ENCODE results near the gene SEC23A. TPM values are rescaled to one million over a fixed set of nuclear protein-coding genes. Genes with fewer than 3 reads are reported as not detected.

SEC23A gene
- total and polyA plus RNA-seq, 2 donors (not counting 1 experiment from before 2014, with no cell fraction given): 13.2 to 52.3 TPM

DNA sequence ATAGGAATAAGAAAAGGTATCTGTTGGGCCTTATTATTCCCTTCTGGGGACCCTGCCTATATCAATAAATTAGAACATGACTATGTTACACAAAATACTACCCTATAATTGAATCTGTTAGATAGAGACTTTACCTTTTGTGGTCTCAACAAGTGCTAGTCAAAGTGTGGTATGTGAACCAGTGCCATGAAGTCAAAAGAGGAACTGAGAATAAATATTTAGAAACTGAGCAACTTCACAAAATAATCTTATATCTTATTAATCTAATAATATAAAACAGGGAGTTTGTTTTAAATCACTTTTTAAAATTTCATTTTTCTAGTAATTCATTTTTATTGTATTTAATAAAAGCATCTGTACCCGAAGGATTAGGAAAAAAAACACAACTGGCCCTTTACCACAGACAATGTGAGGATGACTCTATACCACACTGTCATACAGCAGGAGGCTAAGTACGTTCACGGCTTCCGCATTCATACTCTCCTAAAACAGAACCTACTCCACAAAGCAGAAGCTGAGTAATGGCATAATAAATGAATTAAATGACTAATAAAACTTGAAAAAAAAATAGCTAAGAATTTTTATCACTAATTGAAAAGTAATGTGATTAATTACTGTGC lies 42.1 kb downstream of the SEC23A start:
- peaks cover 9 to 38% of the 10 kb centered on the region in 2 experiments for H3K36me3 ChIP-seq (replicated peaks in 1 of 2; ENCODE audit: control extremely low read depth in 1 of 2, control insufficient read depth in 1 of 2, extremely low read depth in 1 of 2, insufficient read depth in 2 of 2, low read length in 1 of 2)
- peak; percentile 66 for DNase-seq
- intact Hi-C loops (cut with micrococcal nuclease): loop anchor here (5.0 kb wide), 1 partner anchor 41 kb away; the partner anchor contains the start of gene SEC23A

More for the DNA sequence above, 42.1 kb downstream of the SEC23A start:
- CTCF ChIA-PET: interaction anchor here (1.0 kb wide), 1 partner anchor 55 kb away, joined by 3 read pairs; no protein-coding TSS in a partner anchor
- peak overlapping the region; percentile 23 to 46 for H3K27ac ChIP-seq (ENCODE audit: low read length in 2 of 2)
- H3K9ac ChIP-seq (ENCODE audit: low read length): no peak overlapping the region
- POLR2A ChIA-PET: no interaction called here
- H3K4me3 ChIP-seq (ENCODE audit: control extremely low read depth in 1 of 5, extremely low read depth in 1 of 5, insufficient read depth in 1 of 5, low read depth in 2 of 5, low read length in 4 of 5): no peak overlapping the region
- peaks cover 20% of the 10 kb centered on the region for H3K4me1 Mint-ChIP-seq
- H2AFZ ChIP-seq (ENCODE audit: insufficient read depth, low read depth, low read length, poor library complexity, severe bottlenecking): no peak overlapping the region
- WGBS (ENCODE audit: insufficient coverage): no CpG with 5 or more reads among the region's 4 CpGs
- peaks cover 5 to 22% (median 16%) of the 10 kb centered on the region in 3 donors for H3K9me3 ChIP-seq (ENCODE audit: control extremely low read depth in 1 of 3, control insufficient read depth in 2 of 3, insufficient read depth in 1 of 3, low read length in 2 of 3)
- no peaks in the 10 kb centered on the region for H3K79me2 ChIP-seq (ENCODE audit: control insufficient read depth, insufficient read depth, low read length)
- peak; percentile 96 for ATAC-seq (ENCODE audit: low read depth)
- H4K20me1 ChIP-seq (ENCODE audit: control insufficient read depth, insufficient read depth, low read length, poor library complexity, severe bottlenecking): no peaks in the 10 kb centered on the region
- H3K27ac Mint-ChIP-seq: peak overlapping the region; percentile 77
- H3K9me3 Mint-ChIP-seq (ENCODE audit: insufficient read depth): peaks cover 3% of the 10 kb centered on the region
- H3K27me3 ChIP-seq (replicated peaks in 1 of 4; ENCODE audit: control extremely low read depth in 1 of 4, control insufficient read depth in 3 of 4, insufficient read depth in 4 of 4, low read length in 3 of 4): no peaks in the 10 kb centered on the region
- peaks cover 6 to 13% of the 10 kb centered on the region in 2 donors for H3K4me1 ChIP-seq (ENCODE audit: control insufficient read depth in 2 of 2, insufficient read depth in 2 of 2, low read length in 2 of 2)
- no peaks in the 10 kb centered on the region for H3K27me3 Mint-ChIP-seq
- TF ChIP-seq EZH2 (IDR thresholded peaks at IDR 0.05; ENCODE audit: borderline replicate concordance, insufficient read depth, low read depth, low read length, poor library complexity, severe bottlenecking): no peak
- TF ChIP-seq, protein P1, sequence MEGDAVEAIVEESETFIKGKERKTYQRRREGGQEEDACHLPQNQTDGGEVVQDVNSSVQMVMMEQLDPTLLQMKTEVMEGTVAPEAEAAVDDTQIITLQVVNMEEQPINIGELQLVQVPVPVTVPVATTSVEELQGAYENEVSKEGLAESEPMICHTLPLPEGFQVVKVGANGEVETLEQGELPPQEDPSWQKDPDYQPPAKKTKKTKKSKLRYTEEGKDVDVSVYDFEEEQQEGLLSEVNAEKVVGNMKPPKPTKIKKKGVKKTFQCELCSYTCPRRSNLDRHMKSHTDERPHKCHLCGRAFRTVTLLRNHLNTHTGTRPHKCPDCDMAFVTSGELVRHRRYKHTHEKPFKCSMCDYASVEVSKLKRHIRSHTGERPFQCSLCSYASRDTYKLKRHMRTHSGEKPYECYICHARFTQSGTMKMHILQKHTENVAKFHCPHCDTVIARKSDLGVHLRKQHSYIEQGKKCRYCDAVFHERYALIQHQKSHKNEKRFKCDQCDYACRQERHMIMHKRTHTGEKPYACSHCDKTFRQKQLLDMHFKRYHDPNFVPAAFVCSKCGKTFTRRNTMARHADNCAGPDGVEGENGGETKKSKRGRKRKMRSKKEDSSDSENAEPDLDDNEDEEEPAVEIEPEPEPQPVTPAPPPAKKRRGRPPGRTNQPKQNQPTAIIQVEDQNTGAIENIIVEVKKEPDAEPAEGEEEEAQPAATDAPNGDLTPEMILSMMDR (IDR thresholded peaks at IDR 0.05): no peak
- H3K4me2 ChIP-seq (replicated peaks; ENCODE audit: low read depth, low read length, poor library complexity, severe bottlenecking): peak overlapping the region; percentile 25
- peak overlapping the region; percentile 50 for H3K4me3 Mint-ChIP-seq

All from B cell (primary cell).